Heart right ventricle (tissue), 16 donors: ENCODE measurements around the gene EXTL2. TPM values are rescaled to one million over a fixed set of nuclear protein-coding genes. Genes with fewer than 3 reads are reported as not detected.
A peak's percentile ranks its signal among the peaks of the same experiment; 100 is the strongest.

Experiments
- ATAC-seq, 8 donors: fragments of 200-7000 bp; cut with Tn5 transposase; one replicate each; pipeline ENCODE4 v1.9.1; 2020; ENCODE audit warnings: mild to moderate bottlenecking in 8 of 8, moderate library complexity in 8 of 8, moderate number of reproducible peaks in 1 of 8
- DNase-seq, 2 donors: peaks; one replicate each; pipeline ENCODE4 v3.0.0-alpha.2; 2020
- H3K27ac ChIP-seq, 10 donors: fragments of 200-600 bp; sonication (generic) in 2 of 10; one replicate each; pipeline versions ENCODE4 v1.5.0 to v1.8.0; 2020 to 2022; ENCODE audit warnings: mild to moderate bottlenecking in 3 of 10
- H3K27me3 ChIP-seq, 7 donors: fragments of 200-600 bp; one replicate each; pipeline ENCODE4 v1.8.0; 2021 to 2022; ENCODE audit warnings: mild to moderate bottlenecking in 2 of 7
- H3K36me3 ChIP-seq, 9 donors: fragments of 200-600 bp; sonication (generic) in 1 of 9; one replicate each; pipeline versions ENCODE4 v1.5.0 to v1.8.0; 2020 to 2022; ENCODE audit warnings: mild to moderate bottlenecking in 2 of 9
- H3K4me1 ChIP-seq, 9 donors: fragments of 200-600 bp; sonication (generic) in 1 of 9; one replicate each; pipeline versions ENCODE4 v1.5.0 to v1.8.0; 2020 to 2022; ENCODE audit warnings: mild to moderate bottlenecking in 4 of 9
- H3K4me3 ChIP-seq, 10 donors: fragments of 200-600 bp; sonication (generic) in 2 of 10; one replicate each; pipeline versions ENCODE4 v1.5.0 to v1.8.0; 2020 to 2022; ENCODE audit warnings: mild to moderate bottlenecking in 7 of 10, moderate library complexity in 2 of 10
- H3K9me3 ChIP-seq, 11 donors: fragments of 200-600 bp in 10 of 11; sonication (generic) in 2 of 11; one replicate each; pipeline versions ENCODE4 v1.5.0 to v1.8.0; 2013 to 2022; ENCODE audit warnings: mild to moderate bottlenecking in 2 of 11, control low read depth in 1 of 11, moderate library complexity in 1 of 11
- WGBS, 2 donors: extraction: QIAGEN DNeasy Blood & Tissue Kit; methylation state at CpG; one replicate each; pipeline ENCODE4 v1.1.7; 2013; ENCODE audit warnings: inconsistent platforms in 1 of 2; 5-methylcytosine and 5-hydroxymethylcytosine counted together
- intact Hi-C, 10 donors: fragments of 100-400 bp; cut with DNase I; formaldehyde crosslinking; loops; one replicate each; pipeline versions ENCODE4 v1.11.1 to v1.14.2; 2022
- polyA plus RNA-seq, 2 donors: library from polyadenylated mRNA; stranded (reverse); fragments of 200-250 nt; gene quantifications; one replicate each; pipeline ENCODE4 v1.2.3, GENCODE V29; 2013
- total RNA-seq, 10 donors: library from RNA; stranded (reverse); fragmentation: NEBNext Ultra II Directional in 3 of 10; extraction: Animal tissue kit (Norgen Biotek cat#: 25700) in 3 of 10; gene quantifications; one replicate each; pipeline versions ENCODE4 v1.2.1 to v1.2.4, GENCODE V29; 2021 to 2023
- TF ChIP-seq, protein P1 (sequence below), 9 donors: fragments of 200-600 bp; sonication (generic) in 2 of 9; IDR thresholded peaks; one replicate each; pipeline versions ENCODE4 v1.5.0 to v1.8.0; 2021 to 2022; ENCODE audit warnings: antibody characterized with exemption in 9 of 9, mild to moderate bottlenecking in 5 of 9, moderate library complexity in 1 of 9
- donor health status: Arrhythmogenic right ventricular cardiomyopathy.
- donor health status: ischemic (EF 13 %, LVEDD 7.1; RV severe dilation, severe dysfunction).
- donor health status: healthy with polysubstance abuse.
- donor health status: DM: no; HTN: yes; CAD: no.
- donor health status: DM: no; HTN: no; CAD: no.
- donor health status: ischemic (EF 25% LVEDD 6.9; RV normal size, moderate dysfunction).
- donor health status: ischemic (EF 25% LVEDD 5.7; RV mildly dilated, moderate dysfunction).
- donor health status: healthy.
- donor health status: DM: yes; HTN: yes; CAD: no.
- donor health status: Ischemic cardiomyopathy.
- donor health status: ischemic (EF 35%, LVEDD 5.7; RV mildly dilated, moderate dysfunction).
- donor health status: nonischemic (EF 11% LVEDD 7.7; RV severe dilation, severe dysfunction).
- donor health status: DM: yes; HTN: yes; CAD: no.
- donor health status: PGD.
- donor health status: ischemic (EF 29% LVEDD 5.4; RV normal size, mild dysfunction).
- donor health status: nonischemic (EF 23%, LVEDD 6.1; RV moderate dilation, normal function).

EXTL2 gene
- total and polyA plus RNA-seq, 12 donors, result 5.0 to 12.0 (median 8.2) TPM

DNA sequence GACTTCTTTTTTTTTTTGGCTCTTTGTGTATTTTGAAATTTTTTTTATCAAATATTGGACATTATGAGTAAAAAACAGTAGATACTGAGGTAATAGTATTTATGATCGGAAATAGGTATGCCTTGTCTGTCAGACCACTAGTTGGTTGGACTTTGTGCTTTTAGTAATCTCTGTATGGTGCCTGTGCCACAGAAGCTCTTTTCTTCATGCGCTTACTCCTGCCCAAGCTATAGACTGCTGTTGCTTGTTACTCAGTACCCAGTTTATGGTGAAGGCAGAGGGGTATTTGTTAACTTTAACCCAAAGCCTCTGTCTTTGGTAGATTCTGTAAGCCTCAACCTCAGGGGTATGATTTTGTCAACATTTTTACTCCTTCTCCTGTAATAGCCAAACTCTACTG, 9.9 kb upstream of the EXTL2 start:
- TF ChIP-seq, protein P1, sequence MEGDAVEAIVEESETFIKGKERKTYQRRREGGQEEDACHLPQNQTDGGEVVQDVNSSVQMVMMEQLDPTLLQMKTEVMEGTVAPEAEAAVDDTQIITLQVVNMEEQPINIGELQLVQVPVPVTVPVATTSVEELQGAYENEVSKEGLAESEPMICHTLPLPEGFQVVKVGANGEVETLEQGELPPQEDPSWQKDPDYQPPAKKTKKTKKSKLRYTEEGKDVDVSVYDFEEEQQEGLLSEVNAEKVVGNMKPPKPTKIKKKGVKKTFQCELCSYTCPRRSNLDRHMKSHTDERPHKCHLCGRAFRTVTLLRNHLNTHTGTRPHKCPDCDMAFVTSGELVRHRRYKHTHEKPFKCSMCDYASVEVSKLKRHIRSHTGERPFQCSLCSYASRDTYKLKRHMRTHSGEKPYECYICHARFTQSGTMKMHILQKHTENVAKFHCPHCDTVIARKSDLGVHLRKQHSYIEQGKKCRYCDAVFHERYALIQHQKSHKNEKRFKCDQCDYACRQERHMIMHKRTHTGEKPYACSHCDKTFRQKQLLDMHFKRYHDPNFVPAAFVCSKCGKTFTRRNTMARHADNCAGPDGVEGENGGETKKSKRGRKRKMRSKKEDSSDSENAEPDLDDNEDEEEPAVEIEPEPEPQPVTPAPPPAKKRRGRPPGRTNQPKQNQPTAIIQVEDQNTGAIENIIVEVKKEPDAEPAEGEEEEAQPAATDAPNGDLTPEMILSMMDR (IDR thresholded peaks at IDR 0.05), result no peak
- H3K36me3 ChIP-seq, result peaks cover 0 to 99% (median 15%) of the 10 kb centered on the region in 9 donors
- H3K4me1 ChIP-seq, result no peaks in the 10 kb centered on the region
- ATAC-seq, result no peak
- no peak for DNase-seq
- 98 to 100% methylated on average over 2 of the region's 2 CpGs for WGBS, 2 donors
- peaks cover 0 to 11% (median 0%) of the 10 kb centered on the region in 11 donors for H3K9me3 ChIP-seq
- no peak overlapping the region for H3K4me3 ChIP-seq
- H3K27ac ChIP-seq, result no peak overlapping the region
- no peaks in the 10 kb centered on the region for H3K27me3 ChIP-seq
- intact Hi-C loops, result no loop called here

DNA sequence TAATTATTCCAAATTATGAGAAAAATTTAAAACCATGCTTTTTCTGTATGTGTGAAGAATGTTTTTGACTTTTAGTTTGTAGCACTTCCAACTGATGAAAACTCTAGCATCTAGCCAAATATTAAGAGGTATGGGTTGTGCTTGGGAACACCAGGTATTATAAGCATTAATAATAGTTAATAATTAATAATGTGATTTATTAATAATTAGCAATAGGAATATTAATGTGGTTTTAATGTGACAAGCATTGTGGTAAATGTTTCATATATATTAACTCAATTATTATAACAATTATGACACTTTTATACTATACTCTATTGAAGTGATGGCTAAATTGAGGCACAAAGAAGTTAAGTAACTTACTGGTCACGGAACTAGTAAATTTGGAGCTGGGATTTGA, 9.1 kb upstream of the EXTL2 start:
- H3K9me3 ChIP-seq, result peaks cover 0 to 11% (median 0%) of the 10 kb centered on the region in 11 donors
- no peaks in the 10 kb centered on the region for H3K27me3 ChIP-seq
- peaks cover 0 to 99% (median 21%) of the 10 kb centered on the region in 9 donors for H3K36me3 ChIP-seq
- H3K4me1 ChIP-seq, result no peaks in the 10 kb centered on the region
- ATAC-seq (no peak), DNase-seq (no peak)
- WGBS, 2 donors, result 100% methylated on average over 1 of the region's 1 CpG
- H3K27ac ChIP-seq, result no peak overlapping the region
- no peak overlapping the region for H3K4me3 ChIP-seq
- TF ChIP-seq, protein P1 (IDR thresholded peaks at IDR 0.05), result no peak
- intact Hi-C loops, result no loop called here

DNA sequence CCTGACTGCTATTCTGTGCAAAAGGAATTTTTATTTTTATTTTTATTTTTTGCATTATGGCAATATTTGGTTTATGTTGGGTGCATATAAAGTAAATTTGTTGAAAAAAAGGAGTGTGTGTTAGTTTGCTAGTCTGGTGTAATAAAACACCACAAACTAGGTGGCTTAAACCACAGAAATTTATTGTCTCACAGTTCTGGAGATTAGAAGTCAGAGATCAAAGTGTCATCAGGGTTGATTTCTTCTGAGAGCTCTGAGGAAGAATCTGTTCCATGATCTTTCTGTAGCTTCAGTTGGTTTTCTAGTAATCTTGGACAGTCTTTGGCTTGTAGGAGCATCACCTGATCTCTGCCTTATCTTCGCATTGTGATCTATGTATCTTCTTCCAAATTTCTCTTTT, 7.7 kb upstream of the EXTL2 start:
- Histone ChIP-seq H3K4me3 (no peak overlapping the region), H3K4me1 (peaks cover 0 to 11% (median 8%) of the 10 kb centered on the region in 9 donors), H3K27ac (no peak overlapping the region), H3K36me3 (peaks cover 0 to 99% (median 20%) of the 10 kb centered on the region in 9 donors), H3K27me3 (no peaks in the 10 kb centered on the region), H3K9me3 (peaks cover 0 to 11% (median 0%) of the 10 kb centered on the region in 11 donors)
- intact Hi-C loops, result no loop called here
- TF ChIP-seq, protein P1 (IDR thresholded peaks at IDR 0.05), result no peak
- ATAC-seq (no peak), DNase-seq (no peak)
- WGBS, 2 donors, result 97 to 98% methylated on average over 1 of the region's 1 CpG

DNA sequence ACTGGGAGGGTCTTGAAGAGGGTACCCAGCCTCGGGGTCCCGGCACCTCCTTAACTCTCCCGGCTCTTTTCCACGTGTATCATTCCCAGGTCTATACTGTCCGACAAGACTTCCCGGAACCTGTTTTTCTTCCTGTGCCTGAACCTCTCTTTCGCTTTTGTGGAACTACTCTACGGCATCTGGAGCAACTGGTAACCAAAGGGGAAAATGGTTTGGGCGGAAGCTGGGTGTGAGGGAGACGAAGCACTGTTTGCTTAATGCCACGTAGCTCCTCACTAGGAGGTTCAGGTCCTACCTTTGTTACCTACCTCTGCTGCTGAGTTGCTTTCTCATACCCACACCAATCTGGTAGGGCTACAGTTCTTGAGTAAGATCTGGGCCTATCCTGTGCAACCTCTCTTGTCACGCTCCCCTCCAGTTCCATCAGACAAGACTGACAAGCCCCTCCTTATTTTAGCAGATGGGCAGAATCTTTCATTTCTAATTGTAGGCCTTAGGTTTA, 1.9 kb upstream of the EXTL2 start:
- H3K27me3 ChIP-seq, result no peaks in the 10 kb centered on the region
- peaks cover 3 to 37% (median 22%) of the 10 kb centered on the region in 9 donors for H3K4me1 ChIP-seq
- intact Hi-C loops, result loop anchor here in 3 of 10 donors (5.0 to 10.0 kb wide), 4 partner anchors 542 to 1092 kb away; partner anchors contain the start of genes CDC14A (in 1 of the 3), DBT (in 1 of the 3), SASS6 (in 1 of the 3) and TRMT13 (in 1 of the 3)
- peak overlapping the region; percentile 27 to 97 (median 95) for H3K27ac ChIP-seq
- TF ChIP-seq, protein P1 (IDR thresholded peaks at IDR 0.05), result no peak
- H3K36me3 ChIP-seq, result peaks cover 0 to 42% (median 6%) of the 10 kb centered on the region in 9 donors
- H3K9me3 ChIP-seq, result no peaks in the 10 kb centered on the region
- H3K4me3 ChIP-seq, result peak overlapping the region; percentile 62 to 93 (median 79)
- peak in 6 of 8 donors; percentile 0 to 21 (median 4) for ATAC-seq
- peak in 1 of 2 donors; percentile 22 for DNase-seq
- WGBS, 2 donors, result 1 to 2% methylated on average over 12 of the region's 12 CpGs
